Mesenchymal stem cell (in vitro differentiated cells and primary cell): Measurements from ENCODE around the gene SNX6.

Source experiments
- DNase-seq: peaks from one replicate; pipeline ENCODE4 v3.0.0-alpha.2; 2013
- H2AFZ ChIP-seq: one replicate; pipeline ENCODE4 v1.6.1; 2013; ENCODE audit warnings: low read depth, mild to moderate bottlenecking, control low read depth, inconsistent platforms, low read length, moderate library complexity
- H2AK5ac ChIP-seq: 2 replicates; pipeline ENCODE4 v1.6.1; 2013; ENCODE audit warnings: low read length, moderate library complexity, mild to moderate bottlenecking, inconsistent platforms; ENCODE audit not compliant: severe bottlenecking
- H2BK120ac ChIP-seq: one replicate; pipeline ENCODE4 v1.6.1; 2013; ENCODE audit warnings: low read depth, mild to moderate bottlenecking, inconsistent platforms, low read length, moderate library complexity
- H2BK12ac ChIP-seq, 2 experiments: one replicate each; pipeline ENCODE4 v1.6.1; 2013; ENCODE audit warnings: inconsistent platforms in 2 of 2, low read length in 2 of 2, mild to moderate bottlenecking in 2 of 2, moderate library complexity in 2 of 2, control low read depth in 1 of 2
- H2BK15ac ChIP-seq: one replicate; pipeline ENCODE4 v1.6.1; 2013; ENCODE audit warnings: mild to moderate bottlenecking, low read depth, inconsistent platforms; ENCODE audit not compliant: poor library complexity, severe bottlenecking
- H2BK5ac ChIP-seq: 2 replicates; pipeline ENCODE4 v1.6.1; 2013; ENCODE audit warnings: low read depth, mild to moderate bottlenecking, low read length, control low read depth, inconsistent platforms; ENCODE audit not compliant: poor library complexity, severe bottlenecking
- H3K14ac ChIP-seq, 2 experiments: one replicate each; pipeline ENCODE4 v1.6.1; 2013; ENCODE audit warnings: inconsistent platforms in 2 of 2, low read length in 2 of 2, control low read depth in 1 of 2, mild to moderate bottlenecking in 1 of 2, moderate library complexity in 1 of 2
- H3K18ac ChIP-seq, 2 experiments: one replicate each; pipeline ENCODE4 v1.6.1; 2013; ENCODE audit warnings: inconsistent platforms in 2 of 2, low read length in 2 of 2, control low read depth in 1 of 2, low read depth in 1 of 2, mild to moderate bottlenecking in 1 of 2
- H3K23ac ChIP-seq, 2 experiments: one replicate each; pipeline ENCODE4 v1.6.1; 2013; ENCODE audit warnings: inconsistent platforms in 2 of 2, low read length in 2 of 2, mild to moderate bottlenecking in 2 of 2, moderate library complexity in 2 of 2, control low read depth in 1 of 2
- H3K27ac ChIP-seq: 2 replicates; pipeline ENCODE4 v1.5.1; 2013; ENCODE audit warnings: mild to moderate bottlenecking, moderate library complexity, low read length, control low read depth, inconsistent platforms; ENCODE audit not compliant: poor library complexity, severe bottlenecking
- H3K27me3 ChIP-seq, 2 experiments: 2 replicates each; pipeline versions ENCODE4 v1.6.1 to v1.7.0; 2013; ENCODE audit warnings: low read length in 2 of 2, mild to moderate bottlenecking in 2 of 2, moderate library complexity in 2 of 2, control low read depth in 1 of 2, inconsistent platforms in 1 of 2; ENCODE audit not compliant: control insufficient read depth in 1 of 2, insufficient read depth in 1 of 2
- H3K36me3 ChIP-seq, 2 experiments: 2 replicates each; pipeline versions ENCODE4 v1.6.1 to v1.7.0; 2013; ENCODE audit warnings: low read length in 2 of 2, control low read depth in 1 of 2, inconsistent platforms in 1 of 2, low read depth in 1 of 2, mild to moderate bottlenecking in 1 of 2; ENCODE audit not compliant: insufficient read depth in 2 of 2, control insufficient read depth in 1 of 2
- H3K4ac ChIP-seq, 2 experiments: one replicate each; pipeline ENCODE4 v1.6.1; 2013; ENCODE audit warnings: inconsistent platforms in 2 of 2, low read length in 2 of 2, mild to moderate bottlenecking in 2 of 2, moderate library complexity in 2 of 2, control low read depth in 1 of 2, low read depth in 1 of 2
- H3K4me1 ChIP-seq: 2 replicates; pipeline ENCODE4 v1.6.1; 2013; ENCODE audit warnings: low read depth, low read length, control low read depth; ENCODE audit not compliant: control insufficient read depth, insufficient read depth
- H3K4me2 ChIP-seq: 2 replicates; pipeline ENCODE4 v1.6.1; 2013; ENCODE audit warnings: low read length, mild to moderate bottlenecking, inconsistent platforms; ENCODE audit not compliant: poor library complexity, severe bottlenecking
- H3K4me3 ChIP-seq, 2 experiments: 2 replicates each; pipeline versions ENCODE4 v1.5.1 to v1.7.0; 2013; ENCODE audit warnings: low read length in 2 of 2, mild to moderate bottlenecking in 2 of 2, control low read depth in 1 of 2, low read depth in 1 of 2; ENCODE audit not compliant: insufficient read depth in 1 of 2
- H3K79me1 ChIP-seq: replicated peaks from 2 replicates; pipeline ENCODE4 v1.6.1; 2013; ENCODE audit warnings: mild to moderate bottlenecking, control low read depth, low read length, inconsistent platforms; ENCODE audit not compliant: poor library complexity, severe bottlenecking
- H3K9ac ChIP-seq: 2 replicates; pipeline ENCODE4 v1.7.0; 2013; ENCODE audit warnings: mild to moderate bottlenecking, low read length, moderate library complexity
- H3K9me3 ChIP-seq: 2 replicates; pipeline ENCODE4 v1.7.0; 2013; ENCODE audit warnings: mild to moderate bottlenecking, low read length; ENCODE audit not compliant: control insufficient read depth
- H4K8ac ChIP-seq: one replicate; pipeline ENCODE4 v1.6.1; 2013; ENCODE audit warnings: inconsistent platforms, mild to moderate bottlenecking, low read length, moderate library complexity
- H4K91ac ChIP-seq: one replicate; pipeline ENCODE4 v1.6.1; 2013; ENCODE audit warnings: mild to moderate bottlenecking, low read length, inconsistent platforms
- WGBS: methylation state at CpG from one replicate; pipeline ENCODE4 v1.1.7; 2013; ENCODE audit warnings: mixed read lengths; 5-methylcytosine and 5-hydroxymethylcytosine counted together

SNX6 gene

DNA sequence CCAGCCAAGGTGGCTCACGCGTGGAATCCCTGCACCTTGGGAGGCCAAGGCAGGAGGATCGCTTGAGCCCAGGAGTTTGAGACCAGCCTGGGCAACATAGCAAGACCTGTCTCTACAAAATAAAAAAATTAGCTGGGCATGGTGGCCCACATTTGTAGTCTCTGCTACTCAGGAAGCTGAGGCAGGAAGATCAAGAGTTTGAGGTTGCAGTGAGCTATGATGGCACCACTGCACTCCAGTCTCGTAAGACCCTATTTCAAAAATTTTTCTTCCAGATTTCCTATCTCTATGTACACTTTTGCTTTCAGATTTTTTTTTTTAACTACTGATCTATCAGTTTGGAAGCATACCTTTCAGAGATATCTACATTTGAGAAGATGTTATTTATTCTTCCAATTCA lies 15.3 kb downstream of the SNX6 start:
- Histone ChIP-seq H3K14ac (no peak overlapping the region), H3K4me1 (peaks cover 9% of the 10 kb centered on the region), H3K27me3 (no peaks in the 10 kb centered on the region), H3K27ac (no peak overlapping the region), H2AFZ (no peak overlapping the region), H3K4me2 (no peak overlapping the region), H3K23ac (no peak overlapping the region), H3K36me3 (peaks cover 42 to 64% of the 10 kb centered on the region in 2 experiments), H3K9me3 (no peaks in the 10 kb centered on the region), H2BK120ac (no peak overlapping the region), H4K91ac (no peak overlapping the region), H2BK12ac (no peak overlapping the region), H3K79me1 (peaks cover 25% of the 10 kb centered on the region), H3K4ac (no peak overlapping the region), H2BK5ac (no peak overlapping the region), H2BK15ac (no peak overlapping the region), H2AK5ac (no peak overlapping the region), H3K18ac (no peak overlapping the region), H4K8ac (no peak overlapping the region), H3K4me3 (no peak overlapping the region), H3K9ac (no peak overlapping the region)
- WGBS = 97% methylated on average over 3 of the region's 4 CpGs
- no peak for DNase-seq

DNA sequence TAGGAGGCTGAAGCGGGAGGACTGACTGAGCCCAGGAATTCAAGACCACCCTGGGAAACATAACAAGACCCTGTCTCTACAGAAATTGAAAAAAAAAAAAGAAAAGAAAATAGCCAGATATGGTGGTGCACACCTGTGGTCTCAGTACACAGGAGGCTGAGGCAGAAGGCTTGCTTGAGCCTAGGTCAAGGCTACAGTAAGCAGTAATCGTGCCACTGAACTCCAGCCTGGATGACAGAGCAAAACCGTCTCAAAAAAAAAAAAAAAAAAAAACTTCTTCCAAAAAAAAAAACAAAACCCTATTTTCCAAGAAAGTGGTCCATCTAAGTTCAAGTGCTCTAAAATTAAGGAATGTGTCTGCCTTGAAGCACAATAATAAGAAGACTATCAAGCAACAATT lies 19.8 kb downstream of the SNX6 start:
- WGBS = 100% methylated on average over 2 of the region's 3 CpGs
- H3K9ac ChIP-seq = no peak overlapping the region
- peaks cover 18% of the 10 kb centered on the region for H3K79me1 ChIP-seq
- no peak overlapping the region for H3K4me3 ChIP-seq
- peaks cover 4% of the 10 kb centered on the region for H3K4me1 ChIP-seq
- H3K9me3 ChIP-seq = no peaks in the 10 kb centered on the region
- H3K14ac ChIP-seq = no peak overlapping the region
- H3K18ac ChIP-seq = no peak overlapping the region
- H2BK120ac ChIP-seq = no peak overlapping the region
- no peak for DNase-seq
- H3K36me3 ChIP-seq = peaks cover 51 to 71% of the 10 kb centered on the region in 2 experiments
- H2BK15ac ChIP-seq = no peak overlapping the region
- H2AK5ac ChIP-seq = no peak overlapping the region
- H2BK5ac ChIP-seq = peak overlapping the region; percentile 66
- H3K4ac ChIP-seq = no peak overlapping the region
- H3K4me2 ChIP-seq = no peak overlapping the region
- H2BK12ac ChIP-seq = no peak overlapping the region
- no peak overlapping the region for H4K8ac ChIP-seq
- H3K27me3 ChIP-seq = no peaks in the 10 kb centered on the region
- no peak overlapping the region for H4K91ac ChIP-seq
- H3K23ac ChIP-seq = no peak overlapping the region
- H3K27ac ChIP-seq = no peak overlapping the region
- H2AFZ ChIP-seq = no peak overlapping the region

DNA sequence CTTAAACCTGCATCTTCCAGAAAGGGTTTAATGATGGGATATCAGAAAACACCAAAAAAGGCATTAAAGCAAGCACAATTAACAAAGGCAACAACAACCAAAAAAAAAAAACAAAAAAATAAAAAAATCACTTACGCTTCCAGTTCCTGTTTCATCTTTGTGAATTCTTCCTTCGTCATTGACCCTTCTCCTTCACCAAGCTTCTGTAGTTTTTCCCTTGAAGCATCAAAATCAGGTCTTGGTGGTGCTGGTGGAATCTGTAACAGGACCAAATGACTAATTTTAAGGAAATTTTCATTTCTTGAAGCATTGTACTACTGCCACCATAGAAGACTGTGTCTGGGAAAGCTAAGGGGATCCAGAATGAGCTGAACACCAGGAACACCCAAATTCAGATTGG lies 24.5 kb downstream of the SNX6 start:
- no peak overlapping the region for H3K14ac ChIP-seq
- no peak overlapping the region for H3K23ac ChIP-seq
- peaks cover 37 to 91% of the 10 kb centered on the region in 2 experiments for H3K36me3 ChIP-seq
- no peak overlapping the region for H3K9ac ChIP-seq
- H2BK12ac ChIP-seq = no peak overlapping the region
- no peak overlapping the region for H2AK5ac ChIP-seq
- no peak overlapping the region for H2BK5ac ChIP-seq
- no peak overlapping the region for H3K18ac ChIP-seq
- H4K91ac ChIP-seq = no peak overlapping the region
- WGBS = 100% methylated on average over 2 of the region's 2 CpGs
- no peak overlapping the region for H2BK15ac ChIP-seq
- peaks cover 3% of the 10 kb centered on the region for H3K79me1 ChIP-seq
- H4K8ac ChIP-seq = no peak overlapping the region
- H3K27ac ChIP-seq = no peak overlapping the region
- peaks cover 3% of the 10 kb centered on the region for H3K4me1 ChIP-seq
- no peak overlapping the region for H3K4me3 ChIP-seq
- no peak overlapping the region for H2AFZ ChIP-seq
- H3K4ac ChIP-seq = no peak overlapping the region
- no peaks in the 10 kb centered on the region for H3K27me3 ChIP-seq
- no peak for DNase-seq
- no peak overlapping the region for H2BK120ac ChIP-seq
- H3K9me3 ChIP-seq = no peaks in the 10 kb centered on the region
- no peak overlapping the region for H3K4me2 ChIP-seq

DNA sequence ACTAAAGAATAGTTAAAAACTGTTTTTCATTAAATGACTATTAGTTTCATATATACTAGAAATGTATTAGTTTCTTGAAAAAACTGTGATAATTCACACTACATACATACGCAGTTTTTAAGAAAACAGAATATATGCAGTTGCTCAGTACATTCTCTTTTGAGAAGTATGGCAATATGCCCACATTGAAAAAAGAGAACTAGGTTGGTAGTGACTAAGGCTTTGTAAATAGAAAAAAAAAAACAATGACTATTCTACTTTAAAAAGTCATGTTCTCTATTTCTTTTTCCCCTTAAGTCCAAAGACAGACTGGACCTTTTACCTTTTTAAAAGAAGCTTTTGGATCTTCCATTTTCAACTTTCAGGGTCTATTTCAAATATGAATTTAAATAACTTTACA lies 25.0 kb downstream of the SNX6 start:
- Histone ChIP-seq H2AK5ac (no peak overlapping the region), H3K4ac (no peak overlapping the region), H4K8ac (no peak overlapping the region), H3K79me1 (peaks cover 4% of the 10 kb centered on the region), H4K91ac (no peak overlapping the region), H3K4me2 (no peak overlapping the region), H3K18ac (no peak overlapping the region), H2BK5ac (no peak overlapping the region), H2BK15ac (no peak overlapping the region), H3K9ac (no peak overlapping the region), H3K23ac (no peak overlapping the region), H2AFZ (no peak overlapping the region), H2BK120ac (no peak overlapping the region), H3K9me3 (no peaks in the 10 kb centered on the region), H2BK12ac (no peak overlapping the region), H3K27me3 (no peaks in the 10 kb centered on the region), H3K14ac (no peak overlapping the region), H3K36me3 (peaks cover 42 to 94% of the 10 kb centered on the region in 2 experiments), H3K4me3 (no peak overlapping the region), H3K27ac (no peak overlapping the region), H3K4me1 (peaks cover 5% of the 10 kb centered on the region)
- WGBS = no CpG with 5 or more reads among the region's 1 CpG
- no peak for DNase-seq
